Hepatocyte (in vitro differentiated cells): Measurements from ENCODE around the gene SART3. TPM values are rescaled to one million over a fixed set of nuclear protein-coding genes. Genes with fewer than 3 reads are reported as not detected.
A peak's percentile ranks its signal among the peaks of the same experiment; 100 is the strongest.

Experiments used
- DNase-seq: peaks from one replicate; pipeline ENCODE4 v3.0.0-alpha.2; 2016; ENCODE audit warnings: low spot score
- H2AFZ ChIP-seq: fragments of 200-600 bp; sonication (generic); 2 replicates; pipeline ENCODE4 v1.6.0; 2016; ENCODE audit warnings: antibody characterized with exemption, mild to moderate bottlenecking
- H3K27ac ChIP-seq: fragments of 200-600 bp; sonication (generic); 2 replicates; pipeline ENCODE4 v1.5.1; 2016; ENCODE audit warnings: mild to moderate bottlenecking
- H3K27me3 ChIP-seq: fragments of 200-600 bp; sonication (generic); 2 replicates; pipeline ENCODE4 v1.6.1; 2016
- H3K36me3 ChIP-seq: fragments of 200-600 bp; sonication (generic); replicated peaks from 2 replicates; pipeline ENCODE4 v1.5.1; 2016; ENCODE audit warnings: low read depth; ENCODE audit not compliant: insufficient read depth
- H3K4me1 ChIP-seq: fragments of 200-600 bp; sonication (generic); 2 replicates; pipeline ENCODE4 v1.5.1; 2016; ENCODE audit warnings: mild to moderate bottlenecking, moderate library complexity; ENCODE audit not compliant: insufficient read depth
- H3K4me2 ChIP-seq: fragments of 200-600 bp; sonication (generic); 2 replicates; pipeline ENCODE4 v1.6.0; 2016
- H3K4me3 ChIP-seq: fragments of 200-600 bp; sonication (generic); 2 replicates; pipeline ENCODE4 v1.5.1; 2016; ENCODE audit warnings: mild to moderate bottlenecking
- H3K79me2 ChIP-seq: fragments of 200-600 bp; sonication (generic); 2 replicates; pipeline ENCODE4 v1.6.0; 2017; ENCODE audit warnings: mild to moderate bottlenecking
- H3K9me2 ChIP-seq: fragments of 200-600 bp; sonication (generic); replicated peaks from 2 replicates; pipeline ENCODE4 v1.6.0; 2017; ENCODE audit warnings: mild to moderate bottlenecking; ENCODE audit not compliant: insufficient read depth
- H3K9me3 ChIP-seq: fragments of 200-600 bp; sonication (generic); 2 replicates; pipeline ENCODE4 v1.5.1; 2016; ENCODE audit warnings: low read depth, mild to moderate bottlenecking
- H4K20me1 ChIP-seq: fragments of 200-600 bp; sonication (generic); 2 replicates; pipeline ENCODE4 v1.6.0; 2016; ENCODE audit warnings: mild to moderate bottlenecking; ENCODE audit not compliant: insufficient read depth, poor library complexity, severe bottlenecking
- EZH2 ChIP-seq: fragments of 200-600 bp; sonication (generic); IDR thresholded peaks from 2 replicates; pipeline ENCODE4 v1.6.1; 2016; ENCODE audit warnings: antibody characterized with exemption, mild to moderate bottlenecking, borderline replicate concordance
- EZH2phosphoT487 ChIP-seq: fragments of 200-600 bp; sonication (generic); IDR thresholded peaks from one replicate; pipeline ENCODE4 v1.6.1; 2018; ENCODE audit warnings: antibody characterized with exemption, mild to moderate bottlenecking, low read depth, moderate library complexity; ENCODE audit not compliant: unreplicated experiment, severe bottlenecking
- WGBS: methylation state at CpG from one replicate; pipeline ENCODE4 v1.1.6; 2016; ENCODE audit warnings: low lambda C conversion rate; ENCODE audit errors: missing lambda C conversion rate; 5-methylcytosine and 5-hydroxymethylcytosine counted together
- polyA plus RNA-seq: library from polyadenylated mRNA; unstranded; fragments of >200 nt; fragmentation: Nextera tagmentation; extraction: Ambion mirVana; gene quantifications from 2 replicates; pipeline ENCODE4 v1.2.1, GENCODE V29; 2016
- total RNA-seq: library from RNA; depleted of rRNA; stranded (reverse); fragments of >200 nt; gene quantifications from 2 replicates; pipeline ENCODE4 v1.2.3, GENCODE V29; 2014
- TF ChIP-seq, protein P1 (sequence below): fragments of 200-600 bp; sonication (generic); IDR thresholded peaks from 2 replicates; pipeline ENCODE4 v1.5.1; 2016; ENCODE audit warnings: antibody characterized with exemption, mild to moderate bottlenecking; ENCODE audit not compliant: poor library complexity

SART3 gene
- total and polyA plus RNA-seq, 2 experiments from 2014 or later: 25.0 to 60.4 TPM

DNA sequence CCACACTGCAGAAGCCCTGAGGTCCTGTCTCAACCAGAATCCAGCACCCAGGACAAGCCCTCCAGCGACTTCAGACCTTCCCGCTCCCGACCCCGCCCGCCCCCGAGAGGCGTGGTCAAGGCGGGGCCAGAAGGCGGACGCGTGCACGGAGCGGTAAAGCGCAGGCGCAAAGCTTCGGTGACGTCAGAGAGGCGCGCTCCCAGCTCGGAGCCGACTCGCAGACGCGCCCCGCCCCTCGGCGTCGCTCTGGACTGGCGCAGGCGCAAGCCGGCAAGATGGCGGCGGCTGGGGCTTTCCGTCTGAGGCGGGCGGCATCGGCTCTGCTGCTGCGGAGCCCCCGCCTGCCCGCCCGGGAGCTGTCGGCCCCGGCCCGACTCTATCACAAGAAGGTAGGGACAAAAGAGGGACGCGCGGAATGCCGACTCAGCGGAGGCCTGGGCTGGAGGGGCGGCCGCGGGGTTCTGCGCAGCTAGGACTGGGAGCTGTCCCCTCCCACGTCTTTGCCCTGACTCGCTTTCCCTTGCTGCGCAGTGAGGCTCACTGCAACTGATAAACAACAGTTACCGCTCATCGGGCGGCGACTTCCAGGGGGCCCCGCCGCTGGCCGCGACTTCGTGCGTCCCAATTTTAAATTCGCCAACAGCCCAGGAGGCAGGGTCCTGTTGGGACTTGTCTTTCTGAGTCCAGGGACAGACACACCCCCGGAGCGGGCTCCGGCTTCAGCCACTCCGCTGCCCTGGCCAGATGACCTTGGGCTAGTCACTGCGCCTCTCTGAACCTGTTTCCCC is 1.6 kb upstream of the SART3 start, which contains the start of gene ISCU:
TSS of gene ISCU (plus strand) at position 249 of the 788 bp plus-strand sequence. CDS start at position 276, 27 bp downstream.
- under 1% methylated on average over 71 of the region's 72 CpGs for WGBS
- Histone ChIP-seq H3K79me2 (peaks cover 56% of the 10 kb centered on the region), H3K9me2 (no peaks in the 10 kb centered on the region), H3K27me3 (no peaks in the 10 kb centered on the region), H3K4me1 (peaks cover 11% of the 10 kb centered on the region), H3K9me3 (no peaks in the 10 kb centered on the region), H3K4me3 (peak within 1 kb of the TSS; percentile 91), H2AFZ (peak within 1 kb of the TSS; percentile 67), H3K4me2 (peak within 1 kb of the TSS; percentile 93), H4K20me1 (peaks cover 14% of the 10 kb centered on the region), H3K27ac (peak within 1 kb of the TSS; percentile 88), H3K36me3 (no peaks in the 10 kb centered on the region)
- TF ChIP-seq, protein P1, sequence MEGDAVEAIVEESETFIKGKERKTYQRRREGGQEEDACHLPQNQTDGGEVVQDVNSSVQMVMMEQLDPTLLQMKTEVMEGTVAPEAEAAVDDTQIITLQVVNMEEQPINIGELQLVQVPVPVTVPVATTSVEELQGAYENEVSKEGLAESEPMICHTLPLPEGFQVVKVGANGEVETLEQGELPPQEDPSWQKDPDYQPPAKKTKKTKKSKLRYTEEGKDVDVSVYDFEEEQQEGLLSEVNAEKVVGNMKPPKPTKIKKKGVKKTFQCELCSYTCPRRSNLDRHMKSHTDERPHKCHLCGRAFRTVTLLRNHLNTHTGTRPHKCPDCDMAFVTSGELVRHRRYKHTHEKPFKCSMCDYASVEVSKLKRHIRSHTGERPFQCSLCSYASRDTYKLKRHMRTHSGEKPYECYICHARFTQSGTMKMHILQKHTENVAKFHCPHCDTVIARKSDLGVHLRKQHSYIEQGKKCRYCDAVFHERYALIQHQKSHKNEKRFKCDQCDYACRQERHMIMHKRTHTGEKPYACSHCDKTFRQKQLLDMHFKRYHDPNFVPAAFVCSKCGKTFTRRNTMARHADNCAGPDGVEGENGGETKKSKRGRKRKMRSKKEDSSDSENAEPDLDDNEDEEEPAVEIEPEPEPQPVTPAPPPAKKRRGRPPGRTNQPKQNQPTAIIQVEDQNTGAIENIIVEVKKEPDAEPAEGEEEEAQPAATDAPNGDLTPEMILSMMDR: no peak
- TF ChIP-seq EZH2 (no peak), EZH2phosphoT487 (no peak)
- peak; percentile 99 for DNase-seq

DNA sequence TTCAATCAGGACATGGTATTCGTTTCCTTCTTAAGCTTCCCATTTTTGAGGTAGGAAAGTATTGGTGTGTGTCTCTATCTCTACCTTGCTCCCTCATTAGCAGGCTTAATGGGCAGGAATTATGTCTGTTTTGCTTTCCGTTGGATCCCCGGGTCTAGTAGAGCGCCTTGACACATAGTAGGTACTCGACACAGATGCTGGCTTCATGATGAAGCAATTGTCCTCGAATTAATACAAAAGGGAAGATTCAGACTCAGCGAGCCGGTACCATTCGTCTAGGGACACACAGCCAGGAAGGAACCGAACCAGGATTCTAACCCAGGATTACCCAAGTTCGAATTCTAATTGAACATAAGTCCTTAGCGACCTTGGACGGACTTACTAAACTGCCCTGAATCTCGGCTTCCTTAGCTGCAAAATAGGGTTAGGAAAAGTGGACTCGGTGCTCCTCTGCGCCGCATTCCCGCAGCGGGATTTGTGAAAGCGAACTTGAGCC is 927 bp upstream of the SART3 start:
- Histone ChIP-seq H3K9me3 (no peaks in the 10 kb centered on the region), H3K36me3 (no peaks in the 10 kb centered on the region), H2AFZ (peak overlapping the region; percentile 67), H3K4me2 (peak overlapping the region; percentile 93), H3K4me1 (peaks cover 11% of the 10 kb centered on the region), H3K4me3 (peak overlapping the region; percentile 51), H3K79me2 (peaks cover 62% of the 10 kb centered on the region), H3K27me3 (no peaks in the 10 kb centered on the region), H3K9me2 (no peaks in the 10 kb centered on the region), H3K27ac (peak overlapping the region; percentile 81), H4K20me1 (peaks cover 15% of the 10 kb centered on the region)
- TF ChIP-seq, protein P1: no peak
- TF ChIP-seq EZH2: no peak
- no peak for DNase-seq
- WGBS: 3% methylated on average over 20 of the region's 20 CpGs

DNA sequence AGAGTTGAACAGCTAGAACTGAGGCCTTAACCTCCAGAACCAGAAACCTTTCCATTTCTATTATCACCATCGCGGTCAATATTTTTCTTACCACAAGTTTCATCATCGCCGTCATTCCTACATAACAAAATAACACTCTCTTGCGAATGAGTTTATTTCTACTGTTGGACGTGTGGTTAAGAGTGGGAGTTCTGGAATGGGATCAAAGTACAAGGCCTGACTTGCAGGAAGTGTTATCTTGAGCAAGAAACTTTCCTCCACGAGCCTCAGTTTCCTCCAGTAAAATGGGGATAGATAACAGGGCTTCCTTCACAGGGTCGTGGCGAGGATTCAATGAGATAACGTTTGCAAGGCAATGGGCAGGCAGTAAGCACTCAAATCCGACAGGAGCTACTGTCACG is 652 bp downstream of the SART3 start:
- DNase-seq: peak; percentile 41
- TF ChIP-seq EZH2phosphoT487 (no peak), EZH2 (no peak)
- TF ChIP-seq, protein P1: no peak
- Histone ChIP-seq H3K9me3 (no peaks in the 10 kb centered on the region), H3K4me1 (peaks cover 11% of the 10 kb centered on the region), H3K4me3 (peak overlapping the region; percentile 51), H3K9me2 (no peaks in the 10 kb centered on the region), H3K27me3 (no peaks in the 10 kb centered on the region), H3K79me2 (peaks cover 78% of the 10 kb centered on the region), H3K4me2 (peak overlapping the region; percentile 89), H4K20me1 (peaks cover 31% of the 10 kb centered on the region), H2AFZ (peak overlapping the region; percentile 65), H3K27ac (peak overlapping the region; percentile 81), H3K36me3 (no peaks in the 10 kb centered on the region)
- 5% methylated on average over 12 of the region's 12 CpGs for WGBS
